ENCODE results near the gene TIMM22. TPM values are rescaled to one million over a fixed set of nuclear protein-coding genes. Genes with fewer than 3 reads are reported as not detected.
"Not testable (repeated sequence)": the region's sequence is repeated elsewhere in the genome, so short reads cannot be mapped to it uniquely, and the experiment has no call there.

TIMM22 gene
- total RNA-seq, 1 donor from 2014 or later = 19.5 TPM

GRCh38 chr17:987931-988330, 9.0 kb upstream of the TIMM22 start:
- no peak overlapping the region for H3K4me3 Mint-ChIP-seq
- H3K36me3 Mint-ChIP-seq (ENCODE audit: low read depth) = no peaks in the 10 kb centered on the region
- no peak overlapping the region for H3K27ac Mint-ChIP-seq (ENCODE audit: unreplicated experiment)
- H3K4me1 Mint-ChIP-seq = peaks cover 4% of the 10 kb centered on the region
- H3K27me3 Mint-ChIP-seq (ENCODE audit: low read depth) = no peaks in the 10 kb centered on the region
- TF ChIP-seq CTCF (conservative IDR thresholded peaks at IDR 0.05) = no peak
- DNase-seq (ENCODE audit: low read depth, low spot score) = no peak
- no peaks in the 10 kb centered on the region for H3K9me3 Mint-ChIP-seq

- no peak for DNase-seq (ENCODE audit: low read depth, low spot score)
- Mint-ChIP-seq H3K9me3 (no peaks in the 10 kb centered on the region), H3K4me3 (no peak overlapping the region), H3K4me1 (peaks cover 4% of the 10 kb centered on the region), H3K27ac (ENCODE audit: unreplicated experiment) (no peak overlapping the region), H3K36me3 (ENCODE audit: low read depth) (no peaks in the 10 kb centered on the region), H3K27me3 (ENCODE audit: low read depth) (no peaks in the 10 kb centered on the region)
- no peak for TF ChIP-seq CTCF (conservative IDR thresholded peaks at IDR 0.05)
These were observed 8.4 kb upstream of the TIMM22 start for GRCh38 chr17:988561-988960.

- no peak for DNase-seq (ENCODE audit: low read depth, low spot score)
- Mint-ChIP-seq H3K36me3 (ENCODE audit: low read depth) (no peaks in the 10 kb centered on the region), H3K4me1 (peaks cover 4% of the 10 kb centered on the region), H3K9me3 (no peaks in the 10 kb centered on the region), H3K27me3 (ENCODE audit: low read depth) (no peaks in the 10 kb centered on the region), H3K27ac (ENCODE audit: unreplicated experiment) (no peak overlapping the region), H3K4me3 (no peak overlapping the region)
- no peak for TF ChIP-seq CTCF (conservative IDR thresholded peaks at IDR 0.05)
These were observed 4.0 kb upstream of the TIMM22 start for GRCh38 chr17:992933-993332.

GRCh38 chr17:995324-995723, 1.6 kb upstream of the TIMM22 start:
- H3K9me3 Mint-ChIP-seq; DNase-seq (ENCODE audit: low read depth, low spot score); H3K27ac Mint-ChIP-seq (ENCODE audit: unreplicated experiment); H3K27me3 Mint-ChIP-seq (ENCODE audit: low read depth); H3K36me3 Mint-ChIP-seq (ENCODE audit: low read depth): not testable (repeated sequence)
- peaks cover 17% of the 10 kb centered on the region for H3K4me1 Mint-ChIP-seq
- peak overlapping the region; percentile 59 for H3K4me3 Mint-ChIP-seq

GRCh38 chr17:998111-998510, 1.2 kb downstream of the TIMM22 start:
- peak overlapping the region; percentile 99 for H3K4me3 Mint-ChIP-seq
- no peaks in the 10 kb centered on the region for H3K9me3 Mint-ChIP-seq
- no peak overlapping the region for H3K27ac Mint-ChIP-seq (ENCODE audit: unreplicated experiment)
- peaks cover 3% of the 10 kb centered on the region for H3K36me3 Mint-ChIP-seq (ENCODE audit: low read depth)
- H3K27me3 Mint-ChIP-seq (ENCODE audit: low read depth) = no peaks in the 10 kb centered on the region
- DNase-seq (ENCODE audit: low read depth, low spot score) = no peak
- H3K4me1 Mint-ChIP-seq = peaks cover 17% of the 10 kb centered on the region
- TF ChIP-seq CTCF (conservative IDR thresholded peaks at IDR 0.05) = no peak

- H3K9me3 Mint-ChIP-seq = no peaks in the 10 kb centered on the region
- TF ChIP-seq CTCF (conservative IDR thresholded peaks at IDR 0.05) = no peak
- H3K4me1 Mint-ChIP-seq = peaks cover 17% of the 10 kb centered on the region
- H3K36me3 Mint-ChIP-seq (ENCODE audit: low read depth) = peaks cover 3% of the 10 kb centered on the region
- no peaks in the 10 kb centered on the region for H3K27me3 Mint-ChIP-seq (ENCODE audit: low read depth)
- no peak overlapping the region for H3K27ac Mint-ChIP-seq (ENCODE audit: unreplicated experiment)
- peak overlapping the region; percentile 31 for H3K4me3 Mint-ChIP-seq
- no peak for DNase-seq (ENCODE audit: low read depth, low spot score)
These were observed 3.9 kb downstream of the TIMM22 start for GRCh38 chr17:1000597-1001461.
